ENCODE measurements around the gene CDC42. TPM values are rescaled to one million over a fixed set of nuclear protein-coding genes. Genes with fewer than 3 reads are reported as not detected.

CDC42 gene
- total RNA-seq, 1 experiment from 2014 or later: 198 TPM

- BruUV-seq (replicated peaks): no TSS peak
- Histone ChIP-seq H3K4me1 (ENCODE audit: insufficient read depth, low read length, poor library complexity, severe bottlenecking) (peaks cover 10% of the 10 kb centered on the region), H3K9me3 (ENCODE audit: low read depth, low read length, poor library complexity, severe bottlenecking) (no peaks in the 10 kb centered on the region), H3K27ac (ENCODE audit: low read depth, low read length, poor library complexity, severe bottlenecking) (no peak overlapping the region), H3K4me3 (ENCODE audit: low read depth, low read length, poor library complexity, severe bottlenecking) (no peak overlapping the region), H3K27me3 (replicated peaks; ENCODE audit: insufficient read depth, low read depth, low read length, poor library complexity) (no peaks in the 10 kb centered on the region), H3K36me3 (ENCODE audit: insufficient read depth, low read length, poor library complexity, severe bottlenecking) (no peaks in the 10 kb centered on the region)
- no peak for TF ChIP-seq EZH2 (IDR thresholded peaks at IDR 0.05; ENCODE audit: borderline replicate concordance, low read depth, low read length, poor library complexity, severe bottlenecking)
- TF ChIP-seq, protein P1, sequence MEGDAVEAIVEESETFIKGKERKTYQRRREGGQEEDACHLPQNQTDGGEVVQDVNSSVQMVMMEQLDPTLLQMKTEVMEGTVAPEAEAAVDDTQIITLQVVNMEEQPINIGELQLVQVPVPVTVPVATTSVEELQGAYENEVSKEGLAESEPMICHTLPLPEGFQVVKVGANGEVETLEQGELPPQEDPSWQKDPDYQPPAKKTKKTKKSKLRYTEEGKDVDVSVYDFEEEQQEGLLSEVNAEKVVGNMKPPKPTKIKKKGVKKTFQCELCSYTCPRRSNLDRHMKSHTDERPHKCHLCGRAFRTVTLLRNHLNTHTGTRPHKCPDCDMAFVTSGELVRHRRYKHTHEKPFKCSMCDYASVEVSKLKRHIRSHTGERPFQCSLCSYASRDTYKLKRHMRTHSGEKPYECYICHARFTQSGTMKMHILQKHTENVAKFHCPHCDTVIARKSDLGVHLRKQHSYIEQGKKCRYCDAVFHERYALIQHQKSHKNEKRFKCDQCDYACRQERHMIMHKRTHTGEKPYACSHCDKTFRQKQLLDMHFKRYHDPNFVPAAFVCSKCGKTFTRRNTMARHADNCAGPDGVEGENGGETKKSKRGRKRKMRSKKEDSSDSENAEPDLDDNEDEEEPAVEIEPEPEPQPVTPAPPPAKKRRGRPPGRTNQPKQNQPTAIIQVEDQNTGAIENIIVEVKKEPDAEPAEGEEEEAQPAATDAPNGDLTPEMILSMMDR (conservative IDR thresholded peaks at IDR 0.05; ENCODE audit: low read depth, low read length): no peak
- CTCF ChIA-PET: no interaction called here
- POLR2A ChIA-PET (ENCODE audit: low non-redundant PET): no interaction called here
- intact Hi-C loops (cut with micrococcal nuclease; ENCODE audit: unreplicated experiment): loop anchor here (10.0 kb wide), 1 partner anchor 528 kb away; the partner anchor contains the start of gene C1QC
- no peak for DNase-seq (ENCODE audit: low spot score)
Observed at GRCh38 chr1:22117238-22117637, 64.7 kb downstream of the CDC42 start.

- Histone ChIP-seq H3K4me1 (ENCODE audit: insufficient read depth, low read length, poor library complexity, severe bottlenecking) (peaks cover 10% of the 10 kb centered on the region), H3K27ac (ENCODE audit: low read depth, low read length, poor library complexity, severe bottlenecking) (no peak overlapping the region), H3K4me3 (ENCODE audit: low read depth, low read length, poor library complexity, severe bottlenecking) (no peak overlapping the region), H3K36me3 (ENCODE audit: insufficient read depth, low read length, poor library complexity, severe bottlenecking) (no peaks in the 10 kb centered on the region), H3K27me3 (replicated peaks; ENCODE audit: insufficient read depth, low read depth, low read length, poor library complexity) (no peaks in the 10 kb centered on the region), H3K9me3 (ENCODE audit: low read depth, low read length, poor library complexity, severe bottlenecking) (no peaks in the 10 kb centered on the region)
- DNase-seq (ENCODE audit: low spot score): no peak
- ChIA-PET POLR2A (ENCODE audit: low non-redundant PET) (no interaction called here), CTCF (interaction anchor here (0.6 kb wide), 1 partner anchor 14 kb away, joined by 3 read pairs; no protein-coding TSS in a partner anchor)
- intact Hi-C loops (cut with micrococcal nuclease; ENCODE audit: unreplicated experiment): loop anchor here (10.0 kb wide), 1 partner anchor 527 kb away; the partner anchor contains the start of gene C1QC
- BruUV-seq (replicated peaks): no TSS peak
- no peak for TF ChIP-seq EZH2 (IDR thresholded peaks at IDR 0.05; ENCODE audit: borderline replicate concordance, low read depth, low read length, poor library complexity, severe bottlenecking)
- TF ChIP-seq, protein P1 (conservative IDR thresholded peaks at IDR 0.05; ENCODE audit: low read depth, low read length): no peak
Observed at GRCh38 chr1:22117851-22118250, 65.3 kb downstream of the CDC42 start.

DNA sequence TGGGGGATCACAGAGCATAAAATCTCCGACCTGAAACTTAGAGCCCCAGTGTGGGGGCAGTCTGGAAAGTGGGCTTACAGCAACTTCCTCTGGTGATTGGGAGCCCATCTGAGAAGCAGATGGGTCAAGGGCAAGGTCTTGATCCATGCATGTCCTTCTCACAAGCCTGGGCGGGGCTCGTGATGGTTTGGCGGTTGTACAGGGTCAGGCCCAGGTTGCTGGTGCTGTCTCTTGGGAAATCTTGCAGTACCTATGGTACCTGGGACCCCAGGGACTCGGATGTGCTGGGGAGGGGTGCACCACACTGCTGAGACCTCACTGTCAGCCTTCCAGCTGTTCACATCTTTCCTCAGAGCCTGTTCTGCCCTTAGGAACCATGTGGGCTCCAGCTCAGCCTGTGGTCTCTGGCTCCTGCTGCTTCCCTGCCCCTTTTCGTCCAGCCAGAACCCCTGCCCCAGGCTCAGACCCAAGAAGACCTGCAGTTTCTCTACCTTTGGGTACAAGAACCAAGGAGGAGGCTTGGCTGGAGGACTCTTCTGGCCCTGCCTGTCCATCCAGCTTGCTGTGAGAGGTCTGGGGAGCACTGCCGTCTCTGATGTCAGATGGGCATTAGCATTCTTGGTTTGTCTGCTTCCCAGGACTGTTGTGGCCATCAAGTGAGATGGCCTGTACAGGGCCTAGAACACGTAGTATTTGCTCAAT is 65.9 kb downstream of the CDC42 start:
- Histone ChIP-seq H3K36me3 (ENCODE audit: insufficient read depth, low read length, poor library complexity, severe bottlenecking) (no peaks in the 10 kb centered on the region), H3K4me3 (ENCODE audit: low read depth, low read length, poor library complexity, severe bottlenecking) (no peak overlapping the region), H3K27ac (ENCODE audit: low read depth, low read length, poor library complexity, severe bottlenecking) (no peak overlapping the region), H3K4me1 (ENCODE audit: insufficient read depth, low read length, poor library complexity, severe bottlenecking) (peaks cover 10% of the 10 kb centered on the region), H3K9me3 (ENCODE audit: low read depth, low read length, poor library complexity, severe bottlenecking) (no peaks in the 10 kb centered on the region), H3K27me3 (replicated peaks; ENCODE audit: insufficient read depth, low read depth, low read length, poor library complexity) (no peaks in the 10 kb centered on the region)
- no peak for TF ChIP-seq EZH2 (IDR thresholded peaks at IDR 0.05; ENCODE audit: borderline replicate concordance, low read depth, low read length, poor library complexity, severe bottlenecking)
- TF ChIP-seq, protein P1 (conservative IDR thresholded peaks at IDR 0.05; ENCODE audit: low read depth, low read length): no peak
- no peak for DNase-seq (ENCODE audit: low spot score)
- POLR2A ChIA-PET (ENCODE audit: low non-redundant PET): no interaction called here
- CTCF ChIA-PET: interaction anchor here (0.6 kb wide), 1 partner anchor 13 kb away, joined by 3 read pairs; no protein-coding TSS in a partner anchor
- BruUV-seq (replicated peaks): no TSS peak
- intact Hi-C loops (cut with micrococcal nuclease; ENCODE audit: unreplicated experiment): loop anchor here (10.0 kb wide), 1 partner anchor 526 kb away; the partner anchor contains the start of gene C1QC
